Measurements from ENCODE around the gene CASP5. TPM values are rescaled to one million over a fixed set of nuclear protein-coding genes. Genes with fewer than 3 reads are reported as not detected.

CASP5 gene
- total RNA-seq, 1 donor from 2014 or later: 1.9 TPM

DNA sequence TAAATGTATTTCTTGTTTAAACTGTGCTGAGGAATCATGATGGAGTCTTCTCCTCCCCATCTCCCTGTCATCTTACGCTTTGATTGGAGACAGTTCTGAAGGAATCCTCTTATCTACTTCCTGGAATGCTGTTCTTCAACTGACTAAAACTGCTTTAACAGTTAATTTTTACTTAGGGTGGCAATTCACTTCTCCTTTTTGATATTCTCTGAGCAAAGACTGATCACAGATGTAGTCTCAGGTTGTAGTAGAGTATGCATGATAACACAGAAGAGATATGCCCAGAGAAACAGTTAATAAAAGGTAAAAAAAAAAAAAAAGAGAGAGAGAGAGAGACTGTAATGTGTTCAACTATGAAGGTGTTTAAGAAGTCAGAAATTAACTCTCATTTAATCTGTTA, 1.4 kb upstream of the CASP5 start:
- intact Hi-C loops (cut with DNase I): no loop called here
- TF ChIP-seq, protein P1, sequence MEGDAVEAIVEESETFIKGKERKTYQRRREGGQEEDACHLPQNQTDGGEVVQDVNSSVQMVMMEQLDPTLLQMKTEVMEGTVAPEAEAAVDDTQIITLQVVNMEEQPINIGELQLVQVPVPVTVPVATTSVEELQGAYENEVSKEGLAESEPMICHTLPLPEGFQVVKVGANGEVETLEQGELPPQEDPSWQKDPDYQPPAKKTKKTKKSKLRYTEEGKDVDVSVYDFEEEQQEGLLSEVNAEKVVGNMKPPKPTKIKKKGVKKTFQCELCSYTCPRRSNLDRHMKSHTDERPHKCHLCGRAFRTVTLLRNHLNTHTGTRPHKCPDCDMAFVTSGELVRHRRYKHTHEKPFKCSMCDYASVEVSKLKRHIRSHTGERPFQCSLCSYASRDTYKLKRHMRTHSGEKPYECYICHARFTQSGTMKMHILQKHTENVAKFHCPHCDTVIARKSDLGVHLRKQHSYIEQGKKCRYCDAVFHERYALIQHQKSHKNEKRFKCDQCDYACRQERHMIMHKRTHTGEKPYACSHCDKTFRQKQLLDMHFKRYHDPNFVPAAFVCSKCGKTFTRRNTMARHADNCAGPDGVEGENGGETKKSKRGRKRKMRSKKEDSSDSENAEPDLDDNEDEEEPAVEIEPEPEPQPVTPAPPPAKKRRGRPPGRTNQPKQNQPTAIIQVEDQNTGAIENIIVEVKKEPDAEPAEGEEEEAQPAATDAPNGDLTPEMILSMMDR (IDR thresholded peaks at IDR 0.05): no peak
- H3K4me3 ChIP-seq: no peak overlapping the region
- H3K27ac ChIP-seq: no peak overlapping the region
- H3K4me1 ChIP-seq: peaks cover 9% of the 10 kb centered on the region
- no peak for ATAC-seq
- H3K27me3 ChIP-seq: no peaks in the 10 kb centered on the region
- no peaks in the 10 kb centered on the region for H3K9me3 ChIP-seq
- peaks cover 40% of the 10 kb centered on the region for H3K36me3 ChIP-seq
- DNase-seq: no peak

DNA sequence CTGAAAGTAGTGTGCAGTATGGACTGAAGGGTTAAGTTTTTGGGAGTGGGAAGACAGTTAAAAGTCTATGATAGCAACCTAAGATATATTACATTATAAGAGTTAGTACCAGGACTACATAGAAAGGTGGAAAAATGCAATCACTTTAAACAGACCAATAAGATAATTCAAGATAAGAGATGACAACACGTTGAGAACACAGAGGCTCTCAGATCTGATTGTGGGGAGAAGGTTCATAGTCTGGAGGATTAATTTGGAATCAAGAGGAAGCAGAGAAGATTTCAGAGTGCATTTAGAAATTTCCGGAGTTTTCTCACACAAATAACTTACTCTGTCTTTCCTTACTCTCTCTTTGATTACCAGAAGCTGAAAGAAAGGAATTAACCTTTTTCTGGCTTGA, 441 bp downstream of the CASP5 start:
- Histone ChIP-seq H3K4me3 (no peak overlapping the region), H3K36me3 (peaks cover 23% of the 10 kb centered on the region)
- TF ChIP-seq, protein P1 (IDR thresholded peaks at IDR 0.05): no peak

DNA sequence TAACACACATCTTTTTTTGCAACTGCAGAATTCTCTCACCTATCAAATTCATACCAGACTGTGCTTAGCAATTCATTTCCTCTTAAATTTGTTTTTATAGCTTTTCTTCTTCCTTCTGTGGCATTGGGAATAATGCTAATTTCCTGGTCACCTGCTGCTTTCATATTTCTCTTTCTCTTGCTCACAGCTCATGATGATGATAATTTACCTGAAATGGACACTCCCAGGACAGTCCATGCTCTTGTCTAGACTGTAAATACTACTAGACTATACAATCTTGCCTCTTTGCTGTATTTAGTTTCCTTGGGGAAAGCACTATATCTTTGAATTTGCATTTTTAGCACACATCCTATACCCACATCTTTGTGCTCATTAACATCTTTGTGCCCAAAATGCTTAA, 15.5 kb downstream of the CASP5 start:
- TF ChIP-seq, protein P1 (IDR thresholded peaks at IDR 0.05): no peak
- DNase-seq: no peak
- Histone ChIP-seq H3K27ac (no peak overlapping the region), H3K4me3 (no peak overlapping the region), H3K27me3 (no peaks in the 10 kb centered on the region), H3K4me1 (no peaks in the 10 kb centered on the region), H3K9me3 (no peaks in the 10 kb centered on the region), H3K36me3 (no peaks in the 10 kb centered on the region)
- intact Hi-C loops (cut with DNase I): no loop called here
- ATAC-seq: no peak

More for the DNA sequence above, 441 bp downstream of the CASP5 start:
- Histone ChIP-seq H3K27me3 (no peaks in the 10 kb centered on the region), H3K4me1 (peaks cover 9% of the 10 kb centered on the region), H3K27ac (no peak overlapping the region), H3K9me3 (no peaks in the 10 kb centered on the region)
- intact Hi-C loops (cut with DNase I): no loop called here
- ATAC-seq (no peak), DNase-seq (no peak)

DNA sequence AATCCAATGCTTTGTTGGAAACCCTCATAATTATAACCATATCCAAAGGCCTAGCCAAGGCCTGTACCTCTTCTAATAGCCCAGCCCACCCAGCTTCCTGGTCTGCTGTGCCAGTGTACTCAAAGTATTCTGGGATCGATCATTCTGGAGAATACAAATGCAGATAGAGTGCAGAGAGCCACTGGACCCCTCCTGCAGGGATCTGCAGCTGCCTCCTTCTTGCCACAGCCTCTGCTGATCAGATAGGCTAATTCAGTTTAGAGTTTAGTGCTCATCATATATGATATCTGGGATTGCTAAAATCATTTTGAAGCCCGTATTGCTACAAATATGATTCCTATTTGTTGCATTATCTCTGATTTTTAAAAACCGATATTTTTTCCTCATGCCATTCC, 17.5 kb downstream of the CASP5 start:
- TF ChIP-seq, protein P1 (IDR thresholded peaks at IDR 0.05): no peak
- no peaks in the 10 kb centered on the region for H3K4me1 ChIP-seq

DNA sequence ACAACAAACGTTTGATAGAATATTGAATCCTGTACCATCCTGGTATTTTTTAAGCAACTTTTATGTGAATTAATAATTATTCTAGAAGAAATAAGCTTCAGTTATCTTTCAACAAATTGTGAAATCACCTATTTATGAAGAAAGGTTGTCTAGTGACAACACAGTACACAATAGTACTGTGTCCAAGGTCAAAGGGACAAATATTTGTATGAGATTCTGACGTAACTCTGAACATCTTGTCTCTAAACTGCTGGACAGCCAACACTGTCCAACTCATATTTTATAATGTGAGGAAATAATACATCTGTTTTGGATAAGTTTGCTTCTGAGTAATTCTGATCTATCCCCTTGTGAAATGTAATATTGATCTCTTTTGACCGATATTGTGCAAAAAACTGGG, 18.9 kb downstream of the CASP5 start:
- ATAC-seq (no peak), DNase-seq (no peak)
- intact Hi-C loops (cut with DNase I): no loop called here
- H3K9me3 ChIP-seq: no peaks in the 10 kb centered on the region
- no peak overlapping the region for H3K27ac ChIP-seq
- no peaks in the 10 kb centered on the region for H3K4me1 ChIP-seq
- TF ChIP-seq, protein P1 (IDR thresholded peaks at IDR 0.05): no peak
- no peaks in the 10 kb centered on the region for H3K27me3 ChIP-seq
- H3K4me3 ChIP-seq: no peak overlapping the region
- no peaks in the 10 kb centered on the region for H3K36me3 ChIP-seq

More for the DNA sequence above, 17.5 kb downstream of the CASP5 start:
- DNase-seq (no peak), ATAC-seq (no peak)
- H3K9me3 ChIP-seq: no peaks in the 10 kb centered on the region
- no peaks in the 10 kb centered on the region for H3K36me3 ChIP-seq
- H3K27me3 ChIP-seq: no peaks in the 10 kb centered on the region
- no peak overlapping the region for H3K27ac ChIP-seq
- intact Hi-C loops (cut with DNase I): no loop called here
- no peak overlapping the region for H3K4me3 ChIP-seq

DNA sequence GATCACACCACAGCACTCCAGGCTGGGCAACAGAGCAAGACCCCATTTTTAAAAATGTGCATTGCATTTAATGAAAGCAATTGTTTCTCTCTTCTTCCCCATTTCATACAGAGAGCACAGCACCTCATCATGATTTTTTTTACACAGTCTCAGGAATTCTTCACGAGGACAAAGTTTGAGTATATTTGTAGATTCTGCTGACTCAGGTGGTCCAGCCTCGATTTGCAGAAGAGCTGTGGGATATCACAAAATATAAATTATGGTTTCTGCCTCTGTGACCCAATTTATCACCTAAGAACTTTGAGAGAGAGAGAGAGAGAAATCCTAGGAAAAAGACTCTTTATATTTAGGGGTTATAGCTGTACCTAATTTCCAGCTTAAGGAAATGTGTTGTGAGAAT, 19.8 kb downstream of the CASP5 start:
- no peak for ATAC-seq
- DNase-seq: no peak
- TF ChIP-seq, protein P1 (IDR thresholded peaks at IDR 0.05): no peak
- no peaks in the 10 kb centered on the region for H3K9me3 ChIP-seq
- H3K36me3 ChIP-seq: no peaks in the 10 kb centered on the region
- H3K4me1 ChIP-seq: no peaks in the 10 kb centered on the region
- H3K27me3 ChIP-seq: no peaks in the 10 kb centered on the region
- H3K27ac ChIP-seq: no peak overlapping the region
- intact Hi-C loops (cut with DNase I): no loop called here
- H3K4me3 ChIP-seq: no peak overlapping the region

All from upper lobe of right lung (tissue), 1 donor.